Thyroid gland (tissue), 4 donors: Measurements from ENCODE around the gene CCR2. TPM values are rescaled to one million over a fixed set of nuclear protein-coding genes. Genes with fewer than 3 reads are reported as not detected.

Experiments used
- DNase-seq, 2 donors: peaks; one replicate each; pipeline ENCODE4 v3.0.0-alpha.2; 2019
- H3K27ac ChIP-seq, 3 donors: fragments of 200-600 bp; sonication (generic); 1 replicate in 2 of 3; 2 replicates in 1 of 3; pipeline ENCODE4 v1.5.1; 2016 to 2019; ENCODE audit warnings: mild to moderate bottlenecking in 1 of 3, moderate library complexity in 1 of 3
- H3K27me3 ChIP-seq: fragments of 200-600 bp; sonication (generic); one replicate; pipeline ENCODE4 v1.5.1; 2019
- H3K36me3 ChIP-seq, 2 donors: fragments of 200-600 bp; sonication (generic); one replicate each; pipeline ENCODE4 v1.5.1; 2016 to 2019
- H3K4me1 ChIP-seq, 2 donors: fragments of 200-600 bp; sonication (generic); one replicate each; pipeline ENCODE4 v1.5.1; 2017 to 2019
- H3K4me3 ChIP-seq, 3 donors: fragments of 200-600 bp; sonication (generic); replicated peaks in 1 of 3; 1 replicate in 2 of 3; 2 replicates in 1 of 3; pipeline ENCODE4 v1.5.1; 2016; ENCODE audit warnings: mild to moderate bottlenecking in 1 of 3
- H3K9me3 ChIP-seq: fragments of 200-600 bp; sonication (generic); one replicate; pipeline ENCODE4 v1.5.1; 2017
- POLR2A ChIP-seq, 2 donors: fragments of 450-650 bp; IDR thresholded peaks; one replicate each; pipeline ENCODE4 v1.6.1; 2017; ENCODE audit warnings: antibody characterized with exemption in 2 of 2, mild to moderate bottlenecking in 2 of 2, moderate library complexity in 1 of 2
- WGBS, 2 donors: methylation state at CpG; one replicate each; pipeline ENCODE4 v1.1.5; 2017; 5-methylcytosine and 5-hydroxymethylcytosine counted together
- intact Hi-C: fragments of 100-400 bp; cut with DNase I; formaldehyde crosslinking; loops from one replicate; pipeline ENCODE4 v1.15.1; 2023
- total RNA-seq, 4 donors: library from RNA; depleted of rRNA; stranded (reverse); fragments of >200 nt; gene quantifications; one replicate each; pipeline ENCODE4 v1.2.3, GENCODE V29; 2016
- TF ChIP-seq, protein P1 (sequence below), 6 experiments: fragments of 200-600 bp in 3 of 6; fragments of 450-650 bp in 3 of 6; sonication (generic) in 3 of 6; IDR thresholded peaks; one replicate each; pipeline ENCODE4 v1.5.1; 2016 to 2019; ENCODE audit warnings: antibody characterized with exemption in 6 of 6, mild to moderate bottlenecking in 2 of 6, inconsistent platforms in 1 of 6, moderate library complexity in 1 of 6

The CCR2 gene
- total RNA-seq, 4 donors from 2014 or later: 0.89 to 4.4 (median 1.8) TPM

GRCh38 chr3:46348823-46349482 lies 5.0 kb upstream of the CCR2 start:
- Histone ChIP-seq H3K36me3 (no peaks in the 10 kb centered on the region), H3K4me1 (no peaks in the 10 kb centered on the region), H3K27me3 (no peaks in the 10 kb centered on the region), H3K4me3 (no peak overlapping the region), H3K27ac (no peak overlapping the region), H3K9me3 (no peaks in the 10 kb centered on the region)
- 94% methylated on average over 3 of the region's 3 CpGs for WGBS, 2 donors
- TF ChIP-seq POLR2A (IDR thresholded peaks at IDR 0.05): no peak
- TF ChIP-seq, protein P1, sequence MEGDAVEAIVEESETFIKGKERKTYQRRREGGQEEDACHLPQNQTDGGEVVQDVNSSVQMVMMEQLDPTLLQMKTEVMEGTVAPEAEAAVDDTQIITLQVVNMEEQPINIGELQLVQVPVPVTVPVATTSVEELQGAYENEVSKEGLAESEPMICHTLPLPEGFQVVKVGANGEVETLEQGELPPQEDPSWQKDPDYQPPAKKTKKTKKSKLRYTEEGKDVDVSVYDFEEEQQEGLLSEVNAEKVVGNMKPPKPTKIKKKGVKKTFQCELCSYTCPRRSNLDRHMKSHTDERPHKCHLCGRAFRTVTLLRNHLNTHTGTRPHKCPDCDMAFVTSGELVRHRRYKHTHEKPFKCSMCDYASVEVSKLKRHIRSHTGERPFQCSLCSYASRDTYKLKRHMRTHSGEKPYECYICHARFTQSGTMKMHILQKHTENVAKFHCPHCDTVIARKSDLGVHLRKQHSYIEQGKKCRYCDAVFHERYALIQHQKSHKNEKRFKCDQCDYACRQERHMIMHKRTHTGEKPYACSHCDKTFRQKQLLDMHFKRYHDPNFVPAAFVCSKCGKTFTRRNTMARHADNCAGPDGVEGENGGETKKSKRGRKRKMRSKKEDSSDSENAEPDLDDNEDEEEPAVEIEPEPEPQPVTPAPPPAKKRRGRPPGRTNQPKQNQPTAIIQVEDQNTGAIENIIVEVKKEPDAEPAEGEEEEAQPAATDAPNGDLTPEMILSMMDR (IDR thresholded peaks at IDR 0.05): no peak
- intact Hi-C loops: no loop called here
- DNase-seq: no peak

- 69 to 70% methylated on average over 2 of the region's 2 CpGs for WGBS, 2 donors
- intact Hi-C loops: no loop called here
Measured at GRCh38 chr3:46349484-46350261, 4.2 kb upstream of the CCR2 start.

GRCh38 chr3:46350262-46350565 lies 3.7 kb upstream of the CCR2 start:
- Histone ChIP-seq H3K27me3 (no peaks in the 10 kb centered on the region), H3K4me1 (no peaks in the 10 kb centered on the region), H3K4me3 (no peak overlapping the region), H3K36me3 (no peaks in the 10 kb centered on the region), H3K27ac (no peak overlapping the region), H3K9me3 (no peaks in the 10 kb centered on the region)
- no peak for DNase-seq
- WGBS, 2 donors: 50 to 69% methylated on average over 1 of the region's 1 CpG
- TF ChIP-seq, protein P1 (IDR thresholded peaks at IDR 0.05): no peak
- no peak for TF ChIP-seq POLR2A (IDR thresholded peaks at IDR 0.05)
- intact Hi-C loops: no loop called here

More at GRCh38 chr3:46349484-46350261, 4.2 kb upstream of the CCR2 start:
- Histone ChIP-seq H3K36me3 (no peaks in the 10 kb centered on the region), H3K4me1 (no peaks in the 10 kb centered on the region), H3K27me3 (no peaks in the 10 kb centered on the region), H3K4me3 (no peak overlapping the region), H3K9me3 (no peaks in the 10 kb centered on the region), H3K27ac (no peak overlapping the region)
- no peak for DNase-seq
- TF ChIP-seq, protein P1 (IDR thresholded peaks at IDR 0.05): no peak
- no peak for TF ChIP-seq POLR2A (IDR thresholded peaks at IDR 0.05)

DNA sequence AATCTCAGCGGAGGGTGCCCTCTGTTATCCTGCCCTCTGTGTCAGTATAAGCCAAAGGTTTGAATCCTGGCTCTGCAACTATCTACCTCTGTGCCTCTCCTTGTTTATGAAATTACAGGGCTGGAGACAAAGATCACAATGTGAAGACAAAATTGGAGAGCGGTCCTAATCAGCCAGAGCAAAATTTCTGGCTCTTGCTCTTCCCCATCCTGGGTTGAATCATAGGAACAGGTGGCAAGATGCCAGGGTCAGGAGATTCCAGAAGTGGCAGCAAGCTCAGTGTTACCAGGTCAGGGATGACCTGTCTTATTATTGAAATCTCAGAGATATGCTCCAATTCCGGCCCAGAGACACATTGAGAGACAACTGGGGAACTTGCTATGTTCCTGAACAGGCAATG lies 2.3 kb upstream of the CCR2 start:
- DNase-seq: peak in 1 of 2 donors; percentile 12
- intact Hi-C loops: no loop called here
- no peak overlapping the region for H3K27ac ChIP-seq
- TF ChIP-seq POLR2A (IDR thresholded peaks at IDR 0.05): no peak
- TF ChIP-seq, protein P1 (IDR thresholded peaks at IDR 0.05): no peak
- H3K36me3 ChIP-seq: no peaks in the 10 kb centered on the region
- H3K27me3 ChIP-seq: no peaks in the 10 kb centered on the region
- 90 to 92% methylated on average over 3 of the region's 3 CpGs for WGBS, 2 donors
- H3K4me1 ChIP-seq: no peaks in the 10 kb centered on the region
- no peaks in the 10 kb centered on the region for H3K9me3 ChIP-seq
- no peak overlapping the region for H3K4me3 ChIP-seq

DNA sequence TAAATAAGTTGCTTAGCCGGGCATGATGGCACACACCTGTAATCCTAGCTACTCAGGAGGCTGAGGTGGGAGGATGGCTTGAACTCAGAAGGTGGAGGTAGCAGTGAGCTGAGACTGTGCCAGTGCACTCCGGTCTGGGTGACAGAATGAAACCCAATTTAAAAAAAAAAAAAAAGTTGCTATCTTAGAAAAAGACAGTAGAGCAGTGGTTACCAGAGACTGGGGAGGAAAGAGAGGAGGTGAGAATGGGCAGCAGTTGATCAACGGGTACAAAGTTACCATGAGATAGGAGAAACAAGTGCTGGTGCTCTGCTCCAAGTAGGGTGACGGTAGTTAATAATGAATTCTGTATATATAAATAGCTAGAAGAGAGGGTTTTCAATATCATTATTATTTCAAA lies 821 bp upstream of the CCR2 start:
- 89 to 90% methylated on average over 4 of the region's 4 CpGs for WGBS, 2 donors
- H3K36me3 ChIP-seq: no peaks in the 10 kb centered on the region
- no peak overlapping the region for H3K4me3 ChIP-seq

More for the DNA sequence above, 821 bp upstream of the CCR2 start:
- Histone ChIP-seq H3K27me3 (no peaks in the 10 kb centered on the region), H3K4me1 (no peaks in the 10 kb centered on the region), H3K27ac (no peak overlapping the region), H3K9me3 (no peaks in the 10 kb centered on the region)
- TF ChIP-seq, protein P1 (IDR thresholded peaks at IDR 0.05): no peak
- TF ChIP-seq POLR2A (IDR thresholded peaks at IDR 0.05): no peak
- intact Hi-C loops: no loop called here
- DNase-seq: no peak
